Cardiac muscle cell (in vitro differentiated cells and primary cell): Measurements from ENCODE around the gene TAF12. TPM values are rescaled to one million over a fixed set of nuclear protein-coding genes. Genes with fewer than 3 reads are reported as not detected.
A peak's percentile ranks its signal among the peaks of the same experiment; 100 is the strongest.

Source experiments
- DNase-seq, 2 donors: peaks; one replicate each; pipeline versions ENCODE4 v3.0.0 to v3.0.0-alpha.2; 2010 to 2017; ENCODE audit warnings: low read depth in 1 of 2, low spot score in 1 of 2
- H3K27ac ChIP-seq: fragments of 200-600 bp; sonication (generic); 2 replicates; pipeline ENCODE4 v1.5.1; 2016
- H3K27me3 ChIP-seq: fragments of 200-600 bp; sonication (generic); 2 replicates; pipeline ENCODE4 v1.6.0; 2016; ENCODE audit warnings: control low read depth
- H3K36me3 ChIP-seq: fragments of 200-600 bp; sonication (generic); 2 replicates; pipeline ENCODE4 v1.5.1; 2016; ENCODE audit warnings: control low read depth
- H3K4me1 ChIP-seq: fragments of 200-600 bp; sonication (generic); 2 replicates; pipeline ENCODE4 v1.8.1; 2017; ENCODE audit warnings: low read depth, mild to moderate bottlenecking, mixed run types
- H3K4me3 ChIP-seq: fragments of 200-600 bp; sonication (generic); 2 replicates; pipeline ENCODE4 v1.5.1; 2016; ENCODE audit warnings: mild to moderate bottlenecking
- H3K9me3 ChIP-seq: fragments of 200-600 bp; sonication (generic); 2 replicates; pipeline ENCODE4 v1.5.1; 2017; ENCODE audit warnings: low read depth, mild to moderate bottlenecking, control low read depth
- polyA plus RNA-seq: library from polyadenylated mRNA; unstranded; fragments of >200 nt; fragmentation: Nextera tagmentation; extraction: Ambion mirVana; gene quantifications from 2 replicates; pipeline ENCODE4 v1.2.1, GENCODE V29; 2016
- total RNA-seq: library from RNA; depleted of rRNA; stranded (reverse); fragments of >200 nt; gene quantifications from 2 replicates; pipeline ENCODE4 v1.2.3, GENCODE V29; 2016
- TF ChIP-seq, protein P1 (sequence below): IDR thresholded peaks from 2 replicates; pipeline ENCODE4 v1.5.1; 2012; ENCODE audit warnings: low read depth, mild to moderate bottlenecking, low read length

Gene TAF12
- total and polyA plus RNA-seq, 2 experiments from 2014 or later = 40.3 to 51.9 TPM

DNA sequence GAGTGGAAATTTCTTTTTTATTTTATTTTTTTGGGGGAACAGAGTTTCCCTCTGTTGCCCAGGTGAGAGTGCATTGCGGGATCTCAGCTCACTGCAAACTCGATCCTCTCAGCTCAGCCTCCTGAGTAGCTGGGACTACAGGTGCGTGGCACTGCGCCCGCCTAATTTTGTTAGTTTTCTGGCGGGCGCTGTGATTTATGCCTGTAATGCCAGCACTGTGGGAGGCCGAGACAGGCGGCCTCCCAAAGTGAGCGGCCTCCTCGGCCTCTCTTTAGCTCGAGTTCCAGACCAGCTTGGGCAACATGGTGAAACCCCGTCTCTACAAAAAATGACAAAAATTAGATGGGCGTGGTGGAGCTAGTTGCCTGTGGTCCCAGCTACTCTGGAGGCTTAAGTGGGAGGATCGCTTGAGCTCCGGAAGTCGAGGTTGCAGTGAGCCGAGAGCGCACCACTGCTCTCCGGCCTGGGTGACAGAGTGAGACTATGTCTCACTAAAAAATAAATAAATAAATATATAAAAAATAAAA is 28.4 kb upstream of the TAF12 start:
- Histone ChIP-seq H3K4me3 (no peak overlapping the region), H3K9me3 (no peaks in the 10 kb centered on the region), H3K27me3 (no peaks in the 10 kb centered on the region), H3K4me1 (peaks cover 7% of the 10 kb centered on the region), H3K27ac (no peak overlapping the region), H3K36me3 (no peaks in the 10 kb centered on the region)
- TF ChIP-seq, protein P1, sequence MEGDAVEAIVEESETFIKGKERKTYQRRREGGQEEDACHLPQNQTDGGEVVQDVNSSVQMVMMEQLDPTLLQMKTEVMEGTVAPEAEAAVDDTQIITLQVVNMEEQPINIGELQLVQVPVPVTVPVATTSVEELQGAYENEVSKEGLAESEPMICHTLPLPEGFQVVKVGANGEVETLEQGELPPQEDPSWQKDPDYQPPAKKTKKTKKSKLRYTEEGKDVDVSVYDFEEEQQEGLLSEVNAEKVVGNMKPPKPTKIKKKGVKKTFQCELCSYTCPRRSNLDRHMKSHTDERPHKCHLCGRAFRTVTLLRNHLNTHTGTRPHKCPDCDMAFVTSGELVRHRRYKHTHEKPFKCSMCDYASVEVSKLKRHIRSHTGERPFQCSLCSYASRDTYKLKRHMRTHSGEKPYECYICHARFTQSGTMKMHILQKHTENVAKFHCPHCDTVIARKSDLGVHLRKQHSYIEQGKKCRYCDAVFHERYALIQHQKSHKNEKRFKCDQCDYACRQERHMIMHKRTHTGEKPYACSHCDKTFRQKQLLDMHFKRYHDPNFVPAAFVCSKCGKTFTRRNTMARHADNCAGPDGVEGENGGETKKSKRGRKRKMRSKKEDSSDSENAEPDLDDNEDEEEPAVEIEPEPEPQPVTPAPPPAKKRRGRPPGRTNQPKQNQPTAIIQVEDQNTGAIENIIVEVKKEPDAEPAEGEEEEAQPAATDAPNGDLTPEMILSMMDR = no peak
- no peak for DNase-seq

DNA sequence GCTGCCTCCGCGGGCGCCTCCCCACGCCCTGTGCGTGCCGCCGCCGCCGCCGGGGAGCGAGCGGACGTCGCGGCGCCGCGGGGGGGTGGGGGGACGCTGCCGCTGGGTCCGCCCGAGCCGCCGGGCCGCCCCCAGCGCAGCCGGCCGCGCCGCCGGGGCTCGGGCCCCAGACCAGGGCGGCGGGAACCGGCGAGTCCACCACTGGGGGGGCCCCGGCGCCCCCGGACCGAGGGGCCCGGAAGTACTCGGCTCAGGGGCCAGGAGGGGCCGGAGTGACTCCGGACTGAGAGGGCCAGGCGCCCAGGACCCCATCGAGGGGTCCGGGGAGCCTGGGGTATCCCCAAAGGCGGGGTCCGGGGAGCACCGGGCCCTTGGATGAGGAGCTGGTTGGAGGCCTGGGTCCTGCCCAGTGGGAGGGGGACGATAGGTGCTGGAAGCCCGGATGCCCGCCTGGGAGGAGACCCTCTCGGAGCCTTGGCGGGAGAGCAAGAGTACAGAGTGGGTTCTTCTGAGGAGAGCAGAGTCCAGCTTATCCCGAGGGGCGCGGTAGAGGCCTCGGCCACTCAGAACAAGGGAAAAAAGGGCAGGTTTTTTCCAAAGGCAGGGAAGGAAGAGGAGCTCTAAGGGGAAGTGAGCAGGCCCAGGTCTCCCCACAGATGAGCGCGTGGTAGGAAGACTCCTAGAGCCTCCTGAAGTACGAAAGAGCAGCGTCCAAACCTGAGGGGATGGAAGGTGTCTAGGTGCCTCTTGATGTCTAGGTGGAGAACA is 26.3 kb upstream of the TAF12 start:
- TF ChIP-seq, protein P1 = no peak
- Histone ChIP-seq H3K27ac (peak overlapping the region; percentile 96), H3K36me3 (no peaks in the 10 kb centered on the region), H3K4me1 (peaks cover 7% of the 10 kb centered on the region), H3K4me3 (peak overlapping the region; percentile 89), H3K27me3 (no peaks in the 10 kb centered on the region), H3K9me3 (no peaks in the 10 kb centered on the region)
- DNase-seq = peak; percentile 42 to 62

DNA sequence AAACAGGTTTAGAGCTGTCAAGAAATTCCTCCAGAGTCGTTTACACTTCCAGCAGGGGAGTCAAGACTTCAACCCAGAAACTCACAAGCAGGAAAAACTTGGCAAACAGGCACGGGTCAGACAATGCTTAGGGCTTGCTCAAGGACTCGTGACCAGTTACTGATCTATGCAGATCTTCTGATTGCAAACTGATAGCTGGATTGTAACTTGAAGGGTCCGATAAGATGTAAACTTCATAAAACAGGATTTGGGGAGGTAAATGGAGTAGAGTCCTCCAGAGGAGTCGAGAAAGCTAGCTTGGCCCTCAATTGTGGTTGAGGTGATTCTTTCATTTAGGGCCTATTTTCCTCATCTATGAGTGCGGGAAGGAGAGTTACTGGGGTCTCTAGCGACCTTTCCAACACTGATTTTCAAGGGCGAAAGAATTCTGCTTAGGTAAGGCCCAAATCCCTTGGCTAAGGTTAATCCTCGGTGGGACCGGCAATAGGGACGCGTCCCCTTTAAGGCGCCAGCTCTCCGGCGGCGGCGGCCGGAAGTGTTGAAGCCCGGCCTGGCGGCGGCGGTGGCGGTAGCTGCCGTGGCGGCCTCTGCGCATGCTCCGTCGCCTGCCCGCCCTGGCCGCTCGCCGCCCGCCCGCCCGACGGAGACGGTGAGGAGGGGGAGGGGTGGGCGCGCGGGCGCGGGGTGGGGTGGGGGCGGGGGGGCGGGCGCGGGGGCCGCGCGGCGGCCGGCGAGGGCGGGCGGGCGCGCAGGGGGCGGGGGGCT is 25.5 kb upstream of the TAF12 start, which contains the start of gene GMEB1:
Gene GMEB1 (plus strand): TSS at position 594 of the 765 bp plus-strand sequence. CDS start 14,829 bp downstream, outside the sequence.
- Histone ChIP-seq H3K27me3 (no peaks in the 10 kb centered on the region), H3K36me3 (no peaks in the 10 kb centered on the region), H3K4me3 (peak within 1 kb of the TSS; percentile 89), H3K27ac (peak within 1 kb of the TSS; percentile 96), H3K4me1 (peaks cover 7% of the 10 kb centered on the region), H3K9me3 (no peaks in the 10 kb centered on the region)
- TF ChIP-seq, protein P1 = no peak
- DNase-seq = peak; percentile 91 to 94

DNA sequence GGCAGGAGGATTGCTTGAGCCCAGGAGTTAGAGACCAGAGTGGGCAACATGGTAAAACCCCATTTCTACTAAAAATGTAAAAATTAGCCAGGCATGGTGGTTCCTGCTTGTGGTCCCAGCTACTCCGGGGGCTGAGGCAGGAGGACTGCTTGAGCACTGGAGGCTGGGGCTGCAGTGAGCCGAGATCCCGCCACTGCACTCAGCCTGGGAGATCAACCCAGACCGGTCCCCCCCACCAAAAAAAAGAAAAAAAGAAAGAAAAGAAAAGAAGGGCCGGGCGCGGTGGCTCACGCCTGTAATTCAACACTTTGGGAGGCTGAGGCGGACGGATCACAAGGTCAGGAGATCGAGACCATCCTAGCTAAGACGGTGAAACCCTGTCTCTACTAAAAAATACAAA is 23.9 kb upstream of the TAF12 start:
- no peaks in the 10 kb centered on the region for H3K36me3 ChIP-seq
- no peak overlapping the region for H3K4me3 ChIP-seq
- TF ChIP-seq, protein P1 = no peak
- H3K27ac ChIP-seq = no peak overlapping the region
- no peak for DNase-seq
- H3K27me3 ChIP-seq = no peaks in the 10 kb centered on the region
- H3K4me1 ChIP-seq = peaks cover 7% of the 10 kb centered on the region
- H3K9me3 ChIP-seq = no peaks in the 10 kb centered on the region

DNA sequence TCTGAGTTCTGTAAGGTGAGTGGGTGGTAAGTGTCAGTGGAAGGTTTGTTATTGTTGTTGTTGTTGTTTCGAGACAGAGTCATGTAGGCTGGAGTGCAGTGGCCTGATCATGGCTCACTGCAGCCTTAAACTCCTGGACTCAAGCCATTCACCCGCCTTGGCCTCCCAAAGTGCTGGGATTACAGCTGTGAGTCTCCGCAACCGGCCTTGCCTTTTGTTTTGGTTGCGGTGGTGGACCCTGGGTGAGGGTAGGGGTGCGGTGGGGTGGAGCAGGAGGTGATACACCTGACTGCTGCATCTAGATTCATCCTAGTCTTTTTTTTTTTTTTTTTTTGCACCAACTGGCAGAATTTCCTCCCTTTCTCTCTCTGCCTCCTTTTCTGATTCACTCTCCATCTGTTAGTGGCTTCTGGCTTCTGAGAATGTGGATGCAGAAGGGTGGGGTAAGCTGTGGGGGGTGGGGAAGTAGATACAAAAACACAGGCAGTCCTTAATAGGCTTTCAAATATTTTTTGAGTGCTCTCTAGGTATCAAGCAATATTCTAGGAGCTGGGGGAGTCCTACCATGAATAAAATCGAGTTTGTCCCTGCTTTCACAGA is 21.1 kb upstream of the TAF12 start:
- H3K4me3 ChIP-seq = no peak overlapping the region
- no peaks in the 10 kb centered on the region for H3K9me3 ChIP-seq
- TF ChIP-seq, protein P1 = no peak
- H3K27me3 ChIP-seq = no peaks in the 10 kb centered on the region
- peaks cover 7% of the 10 kb centered on the region for H3K4me1 ChIP-seq
- no peaks in the 10 kb centered on the region for H3K36me3 ChIP-seq
- DNase-seq = no peak
- H3K27ac ChIP-seq = no peak overlapping the region
